Measurements from ENCODE around the gene ADPRHL1. TPM values are rescaled to one million over a fixed set of nuclear protein-coding genes. Genes with fewer than 3 reads are reported as not detected.
"Not testable (repeated sequence)": the region's sequence is repeated elsewhere in the genome, so short reads cannot be mapped to it uniquely, and the experiment has no call there.

The ADPRHL1 gene
- total RNA-seq, 1 donor from 2014 or later, result 0.77 TPM

- no peak for DNase-seq (ENCODE audit: low read depth in 2 of 2)
These were observed 49.8 kb downstream of the ADPRHL1 start for GRCh38 chr13:113403255-113404104.

GRCh38 chr13:113402471-113403254 is 50.6 kb downstream of the ADPRHL1 start:
- DNase-seq (ENCODE audit: low read depth in 2 of 2), result no peak

- DNase-seq (ENCODE audit: low read depth in 2 of 2), result no peak
These were observed 51.6 kb downstream of the ADPRHL1 start for GRCh38 chr13:113401452-113402415.

GRCh38 chr13:113400621-113401451 is 52.5 kb downstream of the ADPRHL1 start:
- no peak for DNase-seq (ENCODE audit: low read depth in 2 of 2)

GRCh38 chr13:113399755-113400149 is 53.5 kb downstream of the ADPRHL1 start:
- DNase-seq (ENCODE audit: low read depth in 2 of 2), result no peak

GRCh38 chr13:113398963-113399754 is 54.1 kb downstream of the ADPRHL1 start:
- DNase-seq (ENCODE audit: low read depth in 2 of 2), result no peak

GRCh38 chr13:113397608-113398425 is 55.5 kb downstream of the ADPRHL1 start:
- no peak for DNase-seq (ENCODE audit: low read depth in 2 of 2)

GRCh38 chr13:113394339-113394640 is 59.0 kb downstream of the ADPRHL1 start:
- DNase-seq (ENCODE audit: low read depth in 2 of 2), result no peak

GRCh38 chr13:113393563-113394338 is 59.5 kb downstream of the ADPRHL1 start:
- DNase-seq (ENCODE audit: low read depth in 2 of 2), result peak; percentile 36 to 68

GRCh38 chr13:113393226-113393562 is 60.1 kb downstream of the ADPRHL1 start:
- no peak for DNase-seq (ENCODE audit: low read depth in 2 of 2)

- DNase-seq (ENCODE audit: low read depth in 2 of 2), result no peak
These were observed 62.3 kb downstream of the ADPRHL1 start for GRCh38 chr13:113390874-113391497.

GRCh38 chr13:113389586-113389985 is 63.7 kb downstream of the ADPRHL1 start:
- not testable (repeated sequence) for DNase-seq (ENCODE audit: low read depth in 2 of 2)

- no peak for DNase-seq (ENCODE audit: low read depth in 2 of 2)
These were observed 65.9 kb downstream of the ADPRHL1 start for GRCh38 chr13:113387396-113387795.

- no peak for DNase-seq (ENCODE audit: low read depth in 2 of 2)
These were observed 70.2 kb downstream of the ADPRHL1 start for GRCh38 chr13:113383089-113383488.

GRCh38 chr13:113382542-113382941 is 70.7 kb downstream of the ADPRHL1 start:
- not testable (repeated sequence) for DNase-seq (ENCODE audit: low read depth in 2 of 2)

GRCh38 chr13:113378825-113379224 is 74.5 kb downstream of the ADPRHL1 start:
- DNase-seq (ENCODE audit: low read depth in 2 of 2), result no peak

GRCh38 chr13:113374511-113375175 is 78.6 kb downstream of the ADPRHL1 start:
- DNase-seq (ENCODE audit: low read depth in 2 of 2), result no peak

Measured in dermis microvascular lymphatic vessel endothelial cell (primary cell).